Astrocyte of the cerebellum (primary cell): ENCODE data around the gene RARRES1.

Source experiments
- DNase-seq: peaks from one replicate; pipeline ENCODE4 v3.0.0-alpha.2; 2011; ENCODE audit warnings: low read depth
- H3K4me3 ChIP-seq: 2 replicates; pipeline ENCODE4 v1.5.1; 2011; ENCODE audit warnings: mild to moderate bottlenecking, low read depth, low read length, moderate library complexity
- CTCF ChIP-seq: IDR thresholded peaks from 2 replicates; pipeline ENCODE4 v1.5.1; 2012; ENCODE audit warnings: low read length, low read depth, moderate library complexity, mild to moderate bottlenecking; ENCODE audit errors: missing control alignments
- in situ Hi-C: cut with HindIII; loops from 2 replicates; pipeline ENCODE4 v1.10.0; 2017; ENCODE audit warnings: low sequenced_read_pairs

RARRES1 gene

DNA sequence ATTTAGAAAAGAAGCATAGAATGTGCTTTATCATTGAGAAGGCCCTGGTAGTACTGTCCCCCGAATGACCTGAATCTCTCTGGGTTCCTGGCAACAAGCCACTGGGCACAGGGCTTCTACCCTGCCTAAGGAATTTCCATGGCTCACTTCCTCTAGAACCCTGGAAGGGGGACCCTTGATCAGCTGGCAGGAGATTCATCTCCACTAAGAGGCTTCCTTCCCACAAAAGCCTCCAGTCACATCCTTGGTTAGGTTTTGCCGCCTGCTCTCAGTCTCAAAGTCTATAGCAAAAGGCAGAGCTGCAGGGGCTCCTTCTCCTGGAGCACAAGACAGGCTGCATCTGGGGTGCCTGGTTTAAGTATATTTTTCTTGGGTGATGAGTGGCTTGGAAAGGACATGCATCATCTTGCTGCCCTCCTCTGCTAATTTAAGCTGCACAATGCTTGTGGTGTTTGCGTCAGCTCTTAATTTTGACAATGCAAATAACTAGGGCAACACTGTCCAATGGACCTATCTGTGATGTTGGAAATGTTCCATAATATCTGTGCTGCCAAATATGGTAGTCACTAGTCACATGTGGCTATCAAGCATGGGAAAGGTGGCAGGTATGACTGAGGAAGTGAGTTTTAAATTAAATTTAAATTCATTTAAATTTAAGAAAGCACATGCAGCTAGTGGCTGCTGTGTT is 33.4 kb upstream of the RARRES1 start:
- in situ Hi-C loops: no loop called here
- TF ChIP-seq CTCF: no peak
- no peak for DNase-seq
- H3K4me3 ChIP-seq: no peak overlapping the region

DNA sequence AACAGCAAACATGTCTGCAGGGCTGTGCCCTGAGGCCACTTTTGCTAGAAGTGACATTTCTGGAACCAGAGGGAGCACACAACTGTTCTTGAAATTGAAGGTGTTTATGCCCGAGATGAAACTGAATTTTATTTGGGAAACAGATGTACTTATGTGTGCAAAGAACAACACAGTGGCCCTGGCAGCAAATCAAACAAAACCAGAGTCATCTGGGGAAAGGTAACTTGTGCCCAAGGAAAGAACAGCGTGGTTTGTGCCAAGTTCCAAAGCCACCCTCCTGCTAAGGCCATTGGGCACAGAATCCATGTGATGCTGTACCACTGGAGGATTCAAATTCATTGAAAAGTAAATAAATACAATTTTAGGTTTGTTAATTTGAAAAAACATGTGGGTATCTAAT is 31.2 kb upstream of the RARRES1 start:
- no peak for DNase-seq
- in situ Hi-C loops: loop anchor here (5.0 kb wide), 1 partner anchor 46 kb away; no protein-coding TSS in a partner anchor
- H3K4me3 ChIP-seq: no peak overlapping the region
- TF ChIP-seq CTCF: no peak

- no peak for DNase-seq
- in situ Hi-C loops: loop anchor here (5.0 kb wide), 1 partner anchor 45 kb away; no protein-coding TSS in a partner anchor
- no peak for TF ChIP-seq CTCF
- H3K4me3 ChIP-seq: no peak overlapping the region
These were observed 30.4 kb upstream of the RARRES1 start for GRCh38 chr3:158762701-158763100.

DNA sequence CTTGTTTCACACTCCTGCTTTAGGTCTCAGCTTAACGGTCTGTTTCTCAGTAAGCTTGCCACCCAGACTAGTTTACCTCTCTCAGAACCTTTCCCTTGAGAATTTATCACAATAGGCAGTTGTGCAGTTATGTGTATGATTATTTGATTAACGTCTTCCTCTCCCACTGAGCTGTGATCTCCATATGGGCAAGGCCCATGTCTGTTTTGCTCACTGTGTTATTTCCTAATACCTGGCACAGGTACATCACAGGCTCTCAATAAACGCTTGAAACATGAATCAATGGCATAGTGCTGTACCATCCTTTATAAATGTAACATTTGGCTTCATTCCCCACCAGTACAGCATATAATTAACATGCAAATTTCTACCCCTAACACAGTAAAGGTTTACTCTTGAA is 29.1 kb upstream of the RARRES1 start:
- H3K4me3 ChIP-seq: no peak overlapping the region
- TF ChIP-seq CTCF: no peak
- in situ Hi-C loops: loop anchor here (5.0 kb wide), 1 partner anchor 44 kb away; no protein-coding TSS in a partner anchor
- no peak for DNase-seq

GRCh38 chr3:158755421-158755820 is 23.2 kb upstream of the RARRES1 start:
- in situ Hi-C loops: no loop called here
- no peak for TF ChIP-seq CTCF
- no peak for DNase-seq
- H3K4me3 ChIP-seq: no peak overlapping the region

GRCh38 chr3:158753854-158754253 is 21.6 kb upstream of the RARRES1 start:
- no peak for TF ChIP-seq CTCF
- DNase-seq: no peak
- H3K4me3 ChIP-seq: no peak overlapping the region
- in situ Hi-C loops: no loop called here
